H1 (cell line): ENCODE results near the gene RELA. TPM values are rescaled to one million over a fixed set of nuclear protein-coding genes. Genes with fewer than 3 reads are reported as not detected.

ENCODE experiments used
- CTCF ChIA-PET: fragments of 300-600 bp; sonication (Branson Sonifier 250); formaldehyde crosslinking; loops from one replicate; lab custom pipeline; 2021; ENCODE audit not compliant: partially characterized antibody; lab: Charles Lee
- POLR2A ChIA-PET: fragments of 300-600 bp; sonication (Branson Sonifier 250); formaldehyde crosslinking; loops from one replicate; lab custom pipeline; 2021; ENCODE audit warnings: inconsistent platforms; ENCODE audit not compliant: partially characterized antibody; lab: Charles Lee
- DNase-seq, 2 experiments: peaks; one replicate each; pipeline versions ENCODE4 v3.0.0 to v3.0.0-alpha.2; 2010 to 2022; ENCODE audit warnings: low spot score in 2 of 2, low read depth in 1 of 2, mixed read lengths in 1 of 2
- FAIRE-seq: peaks from 2 replicates; lab custom pipeline; 2011; peaks lifted over from hg19 to GRCh38; lab: Jason Lieb, UNC
- H2AFZ ChIP-seq: 2 replicates; pipeline ENCODE4 v1.8.1; 2012; ENCODE audit warnings: low read length, inconsistent platforms
- H2AK5ac ChIP-seq: 2 replicates; pipeline ENCODE4 v1.6.1; 2013; ENCODE audit warnings: low read depth, low read length
- H2BK120ac ChIP-seq: replicated peaks from 2 replicates; pipeline ENCODE3; 2013; ENCODE audit warnings: low read depth, low read length, inconsistent platforms
- H2BK12ac ChIP-seq: 2 replicates; pipeline ENCODE4 v1.6.1; 2013; ENCODE audit warnings: low read depth, low read length
- H2BK15ac ChIP-seq: 2 replicates; pipeline ENCODE4 v1.6.1; 2013; ENCODE audit warnings: low read length
- H2BK20ac ChIP-seq: 2 replicates; pipeline ENCODE4 v1.6.1; 2013; ENCODE audit warnings: low read length
- H2BK5ac ChIP-seq: 2 replicates; pipeline ENCODE4 v1.6.1; 2013; ENCODE audit warnings: low read depth, low read length
- H3K14ac ChIP-seq: 2 replicates; pipeline ENCODE4 v1.6.1; 2013; ENCODE audit warnings: inconsistent platforms; ENCODE audit not compliant: insufficient read length
- H3K18ac ChIP-seq: 2 replicates; pipeline ENCODE4 v1.6.1; 2013; ENCODE audit warnings: low read length; ENCODE audit errors: extremely low read depth
- H3K23ac ChIP-seq: 2 replicates; pipeline ENCODE4 v1.6.1; 2013; ENCODE audit warnings: inconsistent platforms; ENCODE audit not compliant: insufficient read length
- H3K23me2 ChIP-seq: 2 replicates; pipeline ENCODE4 v1.6.1; 2013; ENCODE audit warnings: low read depth, low read length
- H3K27ac ChIP-seq: 2 replicates; pipeline ENCODE4 v1.6.1; 2011; ENCODE audit warnings: low read depth, low read length, inconsistent platforms
- H3K27me3 ChIP-seq, 4 experiments: replicated peaks in 1 of 4; 1 replicate in 1 of 4; 2 replicates in 3 of 4; pipeline versions ENCODE4 v1.6.1 to v1.8.1; 2011 to 2013; ENCODE audit warnings: low read length in 3 of 4, mild to moderate bottlenecking in 3 of 4, inconsistent platforms in 2 of 4, mixed read lengths in 2 of 4, moderate library complexity in 1 of 4; ENCODE audit not compliant: control insufficient read depth in 3 of 4, insufficient read depth in 3 of 4; ENCODE audit errors: extremely low read depth in 1 of 4
- H3K36me3 ChIP-seq, 4 experiments: 2 replicates each; pipeline versions ENCODE4 v1.6.1 to v1.8.1; 2011 to 2013; ENCODE audit warnings: mild to moderate bottlenecking in 4 of 4, low read length in 3 of 4, moderate library complexity in 2 of 4, control low read depth in 1 of 4, inconsistent platforms in 1 of 4; ENCODE audit not compliant: insufficient read depth in 4 of 4, control insufficient read depth in 2 of 4
- H3K4ac ChIP-seq: replicated peaks from 2 replicates; pipeline ENCODE3; 2013; ENCODE audit warnings: low read length, low read depth, mixed read lengths, inconsistent platforms; ENCODE audit not compliant: insufficient read length
- H3K4me1 ChIP-seq, 4 experiments: replicated peaks in 1 of 4; 1 replicate in 1 of 4; 2 replicates in 3 of 4; pipeline versions ENCODE4 v1.6.1 to v1.8.1; 2011 to 2013; ENCODE audit warnings: low read length in 3 of 4, inconsistent platforms in 2 of 4, mixed read lengths in 1 of 4; ENCODE audit not compliant: insufficient read depth in 4 of 4, control insufficient read depth in 3 of 4
- H3K4me2 ChIP-seq, 2 experiments: 2 replicates each; pipeline versions ENCODE4 v1.6.1 to v1.8.1; 2011 to 2013; ENCODE audit warnings: low read depth in 2 of 2, low read length in 2 of 2, control low read depth in 1 of 2, inconsistent platforms in 1 of 2, mild to moderate bottlenecking in 1 of 2; ENCODE audit not compliant: insufficient read depth in 1 of 2
- H3K4me3 ChIP-seq, 4 experiments: fragments of 200-600, 300-600 bp in 1 of 4; sonication (generic), shearing (Covaris generic), sonication (Bioruptor Twin) in 1 of 4; 2 replicates each; pipeline versions ENCODE4 v1.5.1 to v1.8.1; 2011 to 2016; ENCODE audit warnings: low read length in 4 of 4, low read depth in 3 of 4, control low read depth in 2 of 4, inconsistent platforms in 2 of 4, mild to moderate bottlenecking in 2 of 4, mixed read lengths in 1 of 4, moderate library complexity in 1 of 4; ENCODE audit not compliant: insufficient read depth in 2 of 4; ENCODE audit errors: extremely low read depth in 1 of 4
- H3K56ac ChIP-seq: replicated peaks from 2 replicates; pipeline ENCODE3; 2013; ENCODE audit warnings: low read depth, mild to moderate bottlenecking, mixed read lengths, low read length, inconsistent platforms; ENCODE audit not compliant: insufficient read length
- H3K79me1 ChIP-seq: 2 replicates; pipeline ENCODE4 v1.6.1; 2013; ENCODE audit warnings: low read depth, low read length, control low read depth
- H3K79me2 ChIP-seq, 2 experiments: 2 replicates each; pipeline versions ENCODE4 v1.6.1 to v1.8.1; 2012 to 2013; ENCODE audit warnings: low read length in 2 of 2, mild to moderate bottlenecking in 2 of 2, inconsistent platforms in 1 of 2; ENCODE audit not compliant: insufficient read depth in 2 of 2, control insufficient read depth in 1 of 2
- H3K9ac ChIP-seq, 4 experiments: replicated peaks in 1 of 4; 1 replicate in 1 of 4; 2 replicates in 3 of 4; pipeline versions ENCODE4 v1.6.1 to v1.8.1; 2011 to 2013; ENCODE audit warnings: low read depth in 3 of 4, low read length in 3 of 4, control low read depth in 2 of 4, mild to moderate bottlenecking in 2 of 4, moderate library complexity in 2 of 4, inconsistent platforms in 1 of 4; ENCODE audit errors: extremely low read depth in 1 of 4
- H3K9me3 ChIP-seq, 2 experiments: 2 replicates each; pipeline versions ENCODE4 v1.6.1 to v1.8.1; 2012 to 2013; ENCODE audit warnings: mild to moderate bottlenecking in 2 of 2, moderate library complexity in 2 of 2, control low read depth in 1 of 2, inconsistent platforms in 1 of 2, low read depth in 1 of 2, low read length in 1 of 2, mixed read lengths in 1 of 2; ENCODE audit not compliant: insufficient read depth in 2 of 2
- H4K20me1 ChIP-seq, 2 experiments: replicated peaks in 1 of 2; 2 replicates each; pipeline versions ENCODE3 to v1.8.1; 2011 to 2013; ENCODE audit warnings: inconsistent platforms in 2 of 2, low read length in 2 of 2, mild to moderate bottlenecking in 1 of 2; ENCODE audit not compliant: insufficient read depth in 2 of 2, control insufficient read depth in 1 of 2
- H4K5ac ChIP-seq: 2 replicates; pipeline ENCODE4 v1.6.1; 2013; ENCODE audit warnings: low read length, low read depth, mixed read lengths, inconsistent platforms; ENCODE audit not compliant: insufficient read length
- H4K8ac ChIP-seq: 2 replicates; pipeline ENCODE4 v1.8.0; 2013; ENCODE audit warnings: mild to moderate bottlenecking, moderate library complexity, low read length, inconsistent platforms; ENCODE audit not compliant: insufficient read depth; ENCODE audit errors: extremely low read depth
- H4K91ac ChIP-seq: replicated peaks from 2 replicates; pipeline ENCODE3; 2013; ENCODE audit warnings: low read length, mixed read lengths, inconsistent platforms; ENCODE audit not compliant: insufficient read length
- WGBS, 2 experiments: shearing (Covaris generic) in 1 of 2; methylation state at CpG; one replicate each; pipeline versions ENCODE4 v1.1.6 to v1.1.7; 2013 to 2015; ENCODE audit warnings: low lambda C conversion rate in 2 of 2, mixed read lengths in 2 of 2, inconsistent platforms in 1 of 2, low coverage in 1 of 2, missing lambda C conversion rate in 1 of 2; ENCODE audit not compliant: insufficient replicate concordance in 2 of 2, insufficient coverage in 1 of 2, insufficient read length in 1 of 2; ENCODE audit errors: extremely low coverage in 1 of 2, missing lambda C conversion rate in 1 of 2; 5-methylcytosine and 5-hydroxymethylcytosine counted together
- polyA plus RNA-seq, 7 experiments: library from polyadenylated mRNA; depleted of rRNA in 3 of 7; stranded (reverse) in 5 of 7; unstranded in 2 of 7; fragments of >200 nt in 5 of 7; fragments of 200-250 nt in 2 of 7; gene quantifications; 1 replicate in 5 of 7; 2 replicates in 1 of 7; 4 replicates in 1 of 7; pipeline versions ENCODE4 v1.2.1 to v1.2.3, GENCODE V29; 2011 to 2013; ENCODE audit warnings: missing spikeins in 2 of 7, mixed read lengths in 2 of 7
- total RNA-seq: library from RNA; stranded (reverse); fragmentation: NEBNext Ultra II Directional; extraction: Animal tissue kit (Norgen Biotek cat#: 25700); gene quantifications from 2 replicates; pipeline ENCODE4 v1.2.1, GENCODE V29; 2021
- TF ChIP-seq, protein P1 (sequence below): IDR thresholded peaks from 2 replicates; pipeline ENCODE4 v1.6.1; 2011; ENCODE audit warnings: low read depth, mild to moderate bottlenecking, low read length; ENCODE audit not compliant: insufficient read depth
- TF ChIP-seq, protein P2 (sequence below): IDR thresholded peaks from 2 replicates; pipeline ENCODE4 v1.6.1; 2012; ENCODE audit warnings: low read length, inconsistent platforms

RELA gene
- total and polyA plus RNA-seq, 2 of the 8 experiments (the other 6 are each of a cell fraction or from before 2014, with no cell fraction given): 21.9 to 27.5 TPM

DNA sequence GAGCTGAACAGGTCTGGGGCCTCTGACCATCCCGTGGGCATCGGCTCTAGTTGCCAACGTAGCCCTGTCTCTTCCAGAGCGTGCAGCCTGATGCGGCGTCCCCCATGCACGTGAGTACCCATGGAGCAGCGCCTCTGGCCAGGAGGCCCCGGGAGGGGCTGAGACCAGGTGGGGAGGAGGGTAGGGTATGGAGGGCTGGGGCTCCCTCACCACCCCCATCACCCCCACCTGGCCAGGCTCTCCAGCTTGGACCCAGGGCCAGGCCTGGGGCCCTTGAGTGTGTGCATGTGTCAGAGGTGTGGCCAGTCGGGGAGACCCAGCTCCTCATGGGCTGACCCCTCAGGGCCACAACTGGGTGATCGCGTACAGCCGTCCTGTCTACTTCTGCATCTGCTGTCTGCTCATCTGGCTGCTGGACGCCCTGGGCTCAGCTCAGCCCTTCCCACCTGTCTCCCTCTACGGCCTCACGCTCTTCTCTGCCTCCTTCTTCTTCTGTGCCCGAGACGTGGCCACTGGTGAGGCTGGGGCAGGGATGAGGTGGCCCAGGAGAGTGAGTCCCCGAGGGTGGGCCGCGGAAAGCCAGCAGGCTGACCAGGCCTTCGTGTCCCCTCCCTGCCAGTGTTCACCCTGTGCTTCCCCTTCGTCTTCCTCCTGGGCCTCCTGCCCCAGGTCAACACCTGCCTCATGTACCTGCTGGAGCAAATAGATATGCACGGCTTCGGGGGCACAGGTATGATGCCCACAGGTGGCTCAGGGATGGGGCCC lies 38.7 kb downstream of the RELA start:
- no peak for DNase-seq
- no peak overlapping the region for H2AK5ac ChIP-seq
- H2BK15ac ChIP-seq: no peak overlapping the region
- H2BK20ac ChIP-seq: no peak overlapping the region
- H3K79me1 ChIP-seq: peaks cover 3% of the 10 kb centered on the region; the same call in 1 of the 2 replicates
- no peaks in the 10 kb centered on the region for H3K4me1 ChIP-seq
- H3K9ac ChIP-seq: no peak overlapping the region
- H3K4me2 ChIP-seq: no peak overlapping the region
- peaks cover 21 to 52% (median 34%) of the 10 kb centered on the region in 4 experiments; a peak in 7 of 8 replicates for H3K36me3 ChIP-seq
- H4K8ac ChIP-seq: no peak overlapping the region
- H4K5ac ChIP-seq: no peak overlapping the region
- H3K56ac ChIP-seq: no peak overlapping the region
- 85% methylated on average over 25 of the region's 25 CpGs; no CpG with 5 or more reads in 1 of the 2 experiments for WGBS, 2 experiments
- H4K91ac ChIP-seq: no peak overlapping the region
- no peak overlapping the region for H3K18ac ChIP-seq
- no peak overlapping the region for H3K23ac ChIP-seq
- TF ChIP-seq, protein P1, sequence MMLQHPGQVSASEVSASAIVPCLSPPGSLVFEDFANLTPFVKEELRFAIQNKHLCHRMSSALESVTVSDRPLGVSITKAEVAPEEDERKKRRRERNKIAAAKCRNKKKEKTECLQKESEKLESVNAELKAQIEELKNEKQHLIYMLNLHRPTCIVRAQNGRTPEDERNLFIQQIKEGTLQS: no peak
- TF ChIP-seq, protein P2, sequence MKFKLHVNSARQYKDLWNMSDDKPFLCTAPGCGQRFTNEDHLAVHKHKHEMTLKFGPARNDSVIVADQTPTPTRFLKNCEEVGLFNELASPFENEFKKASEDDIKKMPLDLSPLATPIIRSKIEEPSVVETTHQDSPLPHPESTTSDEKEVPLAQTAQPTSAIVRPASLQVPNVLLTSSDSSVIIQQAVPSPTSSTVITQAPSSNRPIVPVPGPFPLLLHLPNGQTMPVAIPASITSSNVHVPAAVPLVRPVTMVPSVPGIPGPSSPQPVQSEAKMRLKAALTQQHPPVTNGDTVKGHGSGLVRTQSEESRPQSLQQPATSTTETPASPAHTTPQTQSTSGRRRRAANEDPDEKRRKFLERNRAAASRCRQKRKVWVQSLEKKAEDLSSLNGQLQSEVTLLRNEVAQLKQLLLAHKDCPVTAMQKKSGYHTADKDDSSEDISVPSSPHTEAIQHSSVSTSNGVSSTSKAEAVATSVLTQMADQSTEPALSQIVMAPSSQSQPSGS: no peak
- peaks cover 0 to 37% of the 10 kb centered on the region in 2 experiments for H4K20me1 ChIP-seq
- no peaks in the 10 kb centered on the region for H3K23me2 ChIP-seq
- H3K27me3 ChIP-seq: no peaks in the 10 kb centered on the region
- ChIA-PET CTCF (interaction anchor here (0.6 to 1.3 kb wide), 3 partner anchors 14 to 59 kb away, joined by 3 read pairs; no protein-coding TSS in a partner anchor), POLR2A (interaction anchor here (0.7 to 4.1 kb wide), 8 partner anchors 8 to 285 kb away, joined by 3 to 40 read pairs (median 4); partner anchors contain the start of gene SIPA1)
- H2AFZ ChIP-seq: no peak overlapping the region
- H3K4me3 ChIP-seq: no peak overlapping the region
- no peaks in the 10 kb centered on the region for H3K79me2 ChIP-seq
- H2BK5ac ChIP-seq: no peak overlapping the region
- FAIRE-seq: no peak
- no peaks in the 10 kb centered on the region for H3K9me3 ChIP-seq
- no peak overlapping the region for H2BK12ac ChIP-seq
- H3K14ac ChIP-seq: no peak overlapping the region
- no peak overlapping the region for H3K27ac ChIP-seq
- H3K4ac ChIP-seq: no peak overlapping the region
- H2BK120ac ChIP-seq: no peak overlapping the region
